HL-60 (cell line): ENCODE results near the gene SH3BP4.

ENCODE experiments used
- GABPA ChIP-seq: IDR thresholded peaks from 2 replicates; pipeline ENCODE4 v1.6.1; 2012; ENCODE audit warnings: low read depth
- POLR2AphosphoS5 ChIP-seq: IDR thresholded peaks from 2 replicates; pipeline ENCODE4 v1.6.1; 2012; ENCODE audit warnings: low read depth
- TF ChIP-seq, protein P1 (sequence below): IDR thresholded peaks from one replicate; pipeline ENCODE4 v1.5.1; 2011; ENCODE audit warnings: low read length, control low read depth, inconsistent platforms; ENCODE audit not compliant: insufficient read depth
- TF ChIP-seq, protein P2 (sequence below): IDR thresholded peaks from 2 replicates; pipeline ENCODE4 v1.6.1; 2012; ENCODE audit warnings: low read depth; ENCODE audit not compliant: insufficient replicate concordance

DNA sequence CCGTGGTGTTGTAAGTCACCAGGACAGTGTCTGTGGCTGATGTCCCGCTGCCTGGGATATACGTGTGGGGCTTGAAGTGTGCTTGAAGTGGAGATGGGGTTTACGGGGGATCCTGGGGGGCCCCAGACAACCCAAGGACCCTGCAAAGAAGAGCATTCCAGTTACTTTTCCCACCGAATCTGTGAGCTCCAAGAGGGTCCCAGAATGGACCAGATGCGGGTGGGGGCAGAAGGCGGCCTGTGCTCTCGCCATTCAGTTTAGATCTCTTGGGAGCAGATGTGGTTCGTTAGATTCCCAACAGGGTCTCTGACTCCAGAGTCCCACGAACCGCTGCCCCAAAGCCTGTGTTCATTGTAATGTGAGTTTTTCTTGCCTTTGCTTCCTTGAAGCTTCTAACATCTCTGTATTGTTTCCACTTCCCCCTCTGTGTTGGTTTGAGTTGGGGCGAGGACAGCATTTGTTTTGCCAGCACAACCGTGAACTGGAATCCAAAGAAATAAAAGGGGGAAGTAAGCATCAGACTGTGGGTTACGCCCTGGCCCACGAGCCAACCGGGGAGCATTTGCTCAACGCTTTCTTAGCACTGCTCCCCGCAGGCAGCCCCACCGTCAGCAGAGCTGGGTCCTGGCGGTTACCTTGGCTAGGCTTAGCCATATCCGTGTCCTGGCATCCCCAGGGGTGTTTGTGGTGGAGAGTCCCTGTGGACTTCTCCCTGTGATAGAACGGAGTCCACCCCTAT is 92.1 kb downstream of the SH3BP4 start:
- TF ChIP-seq, protein P1, sequence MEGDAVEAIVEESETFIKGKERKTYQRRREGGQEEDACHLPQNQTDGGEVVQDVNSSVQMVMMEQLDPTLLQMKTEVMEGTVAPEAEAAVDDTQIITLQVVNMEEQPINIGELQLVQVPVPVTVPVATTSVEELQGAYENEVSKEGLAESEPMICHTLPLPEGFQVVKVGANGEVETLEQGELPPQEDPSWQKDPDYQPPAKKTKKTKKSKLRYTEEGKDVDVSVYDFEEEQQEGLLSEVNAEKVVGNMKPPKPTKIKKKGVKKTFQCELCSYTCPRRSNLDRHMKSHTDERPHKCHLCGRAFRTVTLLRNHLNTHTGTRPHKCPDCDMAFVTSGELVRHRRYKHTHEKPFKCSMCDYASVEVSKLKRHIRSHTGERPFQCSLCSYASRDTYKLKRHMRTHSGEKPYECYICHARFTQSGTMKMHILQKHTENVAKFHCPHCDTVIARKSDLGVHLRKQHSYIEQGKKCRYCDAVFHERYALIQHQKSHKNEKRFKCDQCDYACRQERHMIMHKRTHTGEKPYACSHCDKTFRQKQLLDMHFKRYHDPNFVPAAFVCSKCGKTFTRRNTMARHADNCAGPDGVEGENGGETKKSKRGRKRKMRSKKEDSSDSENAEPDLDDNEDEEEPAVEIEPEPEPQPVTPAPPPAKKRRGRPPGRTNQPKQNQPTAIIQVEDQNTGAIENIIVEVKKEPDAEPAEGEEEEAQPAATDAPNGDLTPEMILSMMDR, result no peak
- TF ChIP-seq GABPA (no peak), POLR2AphosphoS5 (no peak)
- TF ChIP-seq, protein P2, sequence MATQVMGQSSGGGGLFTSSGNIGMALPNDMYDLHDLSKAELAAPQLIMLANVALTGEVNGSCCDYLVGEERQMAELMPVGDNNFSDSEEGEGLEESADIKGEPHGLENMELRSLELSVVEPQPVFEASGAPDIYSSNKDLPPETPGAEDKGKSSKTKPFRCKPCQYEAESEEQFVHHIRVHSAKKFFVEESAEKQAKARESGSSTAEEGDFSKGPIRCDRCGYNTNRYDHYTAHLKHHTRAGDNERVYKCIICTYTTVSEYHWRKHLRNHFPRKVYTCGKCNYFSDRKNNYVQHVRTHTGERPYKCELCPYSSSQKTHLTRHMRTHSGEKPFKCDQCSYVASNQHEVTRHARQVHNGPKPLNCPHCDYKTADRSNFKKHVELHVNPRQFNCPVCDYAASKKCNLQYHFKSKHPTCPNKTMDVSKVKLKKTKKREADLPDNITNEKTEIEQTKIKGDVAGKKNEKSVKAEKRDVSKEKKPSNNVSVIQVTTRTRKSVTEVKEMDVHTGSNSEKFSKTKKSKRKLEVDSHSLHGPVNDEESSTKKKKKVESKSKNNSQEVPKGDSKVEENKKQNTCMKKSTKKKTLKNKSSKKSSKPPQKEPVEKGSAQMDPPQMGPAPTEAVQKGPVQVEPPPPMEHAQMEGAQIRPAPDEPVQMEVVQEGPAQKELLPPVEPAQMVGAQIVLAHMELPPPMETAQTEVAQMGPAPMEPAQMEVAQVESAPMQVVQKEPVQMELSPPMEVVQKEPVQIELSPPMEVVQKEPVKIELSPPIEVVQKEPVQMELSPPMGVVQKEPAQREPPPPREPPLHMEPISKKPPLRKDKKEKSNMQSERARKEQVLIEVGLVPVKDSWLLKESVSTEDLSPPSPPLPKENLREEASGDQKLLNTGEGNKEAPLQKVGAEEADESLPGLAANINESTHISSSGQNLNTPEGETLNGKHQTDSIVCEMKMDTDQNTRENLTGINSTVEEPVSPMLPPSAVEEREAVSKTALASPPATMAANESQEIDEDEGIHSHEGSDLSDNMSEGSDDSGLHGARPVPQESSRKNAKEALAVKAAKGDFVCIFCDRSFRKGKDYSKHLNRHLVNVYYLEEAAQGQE, result no peak
